HCT116 (cell line): ENCODE data around the gene SEPTIN6. TPM values are rescaled to one million over a fixed set of nuclear protein-coding genes. Genes with fewer than 3 reads are reported as not detected.

Experiments
- ATAC-seq: fragments of 200-7000 bp; cut with Tn5 transposase; 2 replicates; pipeline ENCODE4 v1.9.1; 2020; ENCODE audit warnings: mild to moderate bottlenecking, moderate library complexity
- BruUV-seq: library from RNA; stranded (reverse); fragments of 400-500 nt; replicated peaks from 2 replicates; lab custom pipeline; 2021; lab: Mats Ljungman, UMichigan
- CTCF ChIA-PET: fragments of 300-600 bp; sonication (Branson Sonifier 250); formaldehyde crosslinking; loops from one replicate; lab custom pipeline; 2021; ENCODE audit warnings: antibody characterized with exemption; lab: Charles Lee
- POLR2A ChIA-PET: fragments of 300-600, 350-600 bp; sonication (Branson Sonifier 250); formaldehyde crosslinking; loops from one replicate; lab custom pipeline; 2021; ENCODE audit warnings: antibody characterized with exemption; lab: Charles Lee
- RAD21 ChIA-PET, 2 experiments: fragments of 300-600 bp; sonication (Branson Sonifier 250); formaldehyde crosslinking; loops; one replicate each; lab custom pipeline; 2023; ENCODE audit warnings: low total read pairs in 2 of 2; ENCODE audit not compliant: uncharacterized antibody in 2 of 2, unreplicated experiment in 2 of 2, low non-redundant PET in 1 of 2; lab: Charles Lee
- DNase-seq: peaks from one replicate; pipeline ENCODE4 v3.0.0-alpha.2; 2010; ENCODE audit warnings: low read depth, low spot score
- H2AFZ ChIP-seq: fragments of 200-600 bp; shearing (Covaris generic), sonication (generic); 2 replicates; pipeline ENCODE4 v1.6.1; 2017; ENCODE audit warnings: low read depth, mixed run types, mixed read lengths, antibody characterized with exemption, low read length; ENCODE audit not compliant: poor library complexity, severe bottlenecking
- H3K27ac ChIP-seq: 2 replicates; pipeline ENCODE4 v1.5.1; 2012; ENCODE audit warnings: low read depth, low read length
- H3K27me3 ChIP-seq: fragments of 200-600 bp; sonication (generic); 2 replicates; pipeline ENCODE4 v1.6.1; 2016; ENCODE audit warnings: mixed run types, low read length, mixed read lengths; ENCODE audit not compliant: insufficient read depth
- H3K36me3 ChIP-seq, 2 experiments: fragments of 200-500 bp in 1 of 2; fragments of 200-600 bp in 1 of 2; sonication (Bioruptor generic) in 1 of 2; sonication (generic) in 1 of 2; 2 replicates each; pipeline versions ENCODE4 v1.5.1 to v1.6.1; 2014 to 2016; ENCODE audit warnings: low read length in 2 of 2, inconsistent platforms in 1 of 2, mixed read lengths in 1 of 2, mixed run types in 1 of 2; ENCODE audit not compliant: insufficient read depth in 2 of 2, control insufficient read depth in 1 of 2
- H3K4me1 ChIP-seq, 2 experiments: fragments of 200-600 bp in 1 of 2; sonication (generic) in 1 of 2; 2 replicates each; pipeline versions ENCODE4 v1.5.1 to v1.6.1; 2012 to 2017; ENCODE audit warnings: low read length in 2 of 2, inconsistent platforms in 1 of 2, mild to moderate bottlenecking in 1 of 2, mixed read lengths in 1 of 2, mixed run types in 1 of 2, moderate library complexity in 1 of 2; ENCODE audit not compliant: insufficient read depth in 2 of 2, control insufficient read depth in 1 of 2
- H3K4me2 ChIP-seq: fragments of 200-600 bp; sonication (generic); 2 replicates; pipeline ENCODE4 v1.6.1; 2017; ENCODE audit warnings: mixed run types, low read length, mixed read lengths
- H3K4me3 ChIP-seq, 2 experiments: fragments of 200-600 bp in 1 of 2; sonication (generic) in 1 of 2; replicated peaks in 1 of 2; 2 replicates each; pipeline ENCODE4 v1.5.1; 2011 to 2016; ENCODE audit warnings: low read length in 2 of 2, control low read depth in 1 of 2, low read depth in 1 of 2, mild to moderate bottlenecking in 1 of 2, mixed read lengths in 1 of 2, mixed run types in 1 of 2
- H3K79me2 ChIP-seq: fragments of 200-600 bp; sonication (generic); 2 replicates; pipeline ENCODE4 v1.6.1; 2017; ENCODE audit warnings: mild to moderate bottlenecking, mixed run types, low read length, moderate library complexity, mixed read lengths; ENCODE audit not compliant: insufficient read depth
- H3K9ac ChIP-seq: fragments of 200-600 bp; sonication (generic); 2 replicates; pipeline ENCODE4 v1.6.1; 2016; ENCODE audit warnings: low read length, mixed read lengths
- H3K9me2 ChIP-seq: fragments of 200-600 bp; sonication (generic), shearing (Covaris generic); 2 replicates; pipeline ENCODE4 v1.6.1; 2017; ENCODE audit warnings: mixed run types, mild to moderate bottlenecking, moderate library complexity; ENCODE audit not compliant: insufficient read depth
- H3K9me3 ChIP-seq, 2 experiments: fragments of 200-500 bp in 1 of 2; fragments of 200-600 bp in 1 of 2; sonication (Bioruptor generic) in 1 of 2; sonication (generic) in 1 of 2; 2 replicates each; pipeline ENCODE4 v1.6.1; 2014 to 2017; ENCODE audit warnings: low read length in 2 of 2, mixed read lengths in 2 of 2, inconsistent platforms in 1 of 2, low read depth in 1 of 2, mild to moderate bottlenecking in 1 of 2, mixed run types in 1 of 2, moderate library complexity in 1 of 2; ENCODE audit not compliant: control insufficient read depth in 1 of 2, insufficient read depth in 1 of 2
- H4K20me1 ChIP-seq: fragments of 200-600 bp; sonication (generic), shearing (Covaris generic); 2 replicates; pipeline ENCODE4 v1.6.1; 2017; ENCODE audit warnings: mixed run types, mild to moderate bottlenecking, moderate library complexity; ENCODE audit not compliant: insufficient read depth
- CBX3 ChIP-seq: IDR thresholded peaks from 2 replicates; pipeline ENCODE4 v1.6.1; 2012; ENCODE audit warnings: low read depth
- EGR1 ChIP-seq: IDR thresholded peaks from 2 replicates; pipeline ENCODE4 v1.6.1; 2012; ENCODE audit warnings: low read depth
- ELF1 ChIP-seq: IDR thresholded peaks from 2 replicates; pipeline ENCODE4 v1.6.1; 2012; ENCODE audit warnings: low read depth, borderline replicate concordance
- EZH2 ChIP-seq: fragments of 200-600 bp; sonication (generic); IDR thresholded peaks from 2 replicates; pipeline ENCODE4 v1.6.1; 2017; ENCODE audit warnings: antibody characterized with exemption, mixed run types
- JUND ChIP-seq: IDR thresholded peaks from 2 replicates; pipeline ENCODE4 v1.6.1; 2012
- POLR2AphosphoS5 ChIP-seq: IDR thresholded peaks from 2 replicates; pipeline ENCODE4 v1.6.1; 2011; ENCODE audit warnings: mild to moderate bottlenecking, low read depth, low read length, moderate library complexity
- SP1 ChIP-seq: IDR thresholded peaks from 2 replicates; pipeline ENCODE4 v1.6.1; 2012; ENCODE audit warnings: low read depth
- YY1 ChIP-seq: IDR thresholded peaks from 2 replicates; pipeline ENCODE4 v1.6.1; 2011; ENCODE audit warnings: low read length, low read depth, moderate library complexity, mild to moderate bottlenecking; ENCODE audit not compliant: insufficient replicate concordance; ENCODE audit errors: extremely low read depth
- ZFX ChIP-seq: fragments of 450-650 bp; IDR thresholded peaks from 2 replicates; pipeline ENCODE4 v1.6.1; 2017
- ZNF274 ChIP-seq: fragments of 200-500 bp; sonication (Bioruptor generic); IDR thresholded peaks from 2 replicates; pipeline ENCODE4 v1.6.1; 2014; ENCODE audit warnings: mild to moderate bottlenecking, low read depth, low read length, inconsistent platforms
- intact Hi-C: fragments of 100-400 bp; cut with micrococcal nuclease; formaldehyde crosslinking; loops from 2 replicates; pipeline ENCODE4 v1.10.0; 2022
- total RNA-seq: library from RNA; stranded (reverse); gene quantifications from one replicate; pipeline ENCODE4 v1.2.1, GENCODE V29; 2021; ENCODE audit not compliant: unreplicated experiment
- TF ChIP-seq, protein P1 (sequence below): IDR thresholded peaks from 2 replicates; pipeline ENCODE4 v1.6.1; 2012
- TF ChIP-seq, protein P2 (sequence below): IDR thresholded peaks from 2 replicates; pipeline ENCODE4 v1.6.1; 2012

SEPTIN6 gene
- total RNA-seq, 1 experiment from 2014 or later = 10.8 TPM

DNA sequence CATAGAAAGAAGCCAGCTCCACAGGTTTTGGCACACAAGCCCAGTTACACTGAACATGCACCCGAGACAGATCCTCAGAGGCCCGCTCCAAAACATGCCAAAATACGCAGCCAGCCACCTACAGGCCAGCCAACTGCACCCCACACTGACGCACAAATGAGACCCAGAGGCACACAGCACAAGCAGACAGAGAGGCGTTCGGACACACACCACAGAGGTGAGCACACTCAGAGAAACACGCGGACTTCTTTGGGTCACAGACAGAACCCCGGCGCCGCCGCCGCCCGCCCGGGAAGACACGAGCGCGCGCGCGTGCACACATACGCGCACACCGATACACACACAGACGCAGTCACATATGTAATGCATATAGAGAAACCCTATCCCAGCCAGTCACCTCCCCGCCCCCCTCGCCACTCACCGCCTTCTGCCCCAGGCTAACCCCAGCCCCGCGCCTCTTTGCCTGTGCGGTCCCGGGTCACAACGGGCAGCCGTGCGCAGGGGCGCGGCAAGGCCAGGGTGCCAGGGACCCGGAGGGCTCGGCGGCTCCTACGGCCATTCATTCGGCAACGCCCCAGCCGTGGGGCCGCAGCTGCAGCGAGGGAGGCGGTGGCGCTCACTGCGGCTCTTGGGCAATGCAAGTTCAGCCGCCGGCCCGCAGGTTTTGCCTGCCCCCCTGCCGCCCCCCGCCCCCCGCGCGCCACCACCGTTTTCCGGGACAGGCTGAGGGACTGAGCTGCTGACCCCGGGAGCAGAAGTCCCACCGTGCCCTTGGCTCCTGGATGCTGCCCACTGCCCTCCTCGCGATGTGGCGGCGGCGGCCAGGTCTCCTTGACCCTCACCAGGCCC, 553 bp downstream of the SEPTIN6 start:
- Histone ChIP-seq H3K4me1 (peaks cover 0 to 11% of the 10 kb centered on the region in 2 experiments; a peak in 2 of 4 replicates), H3K9me2 (no peaks in the 10 kb centered on the region), H3K79me2 (no peaks in the 10 kb centered on the region), H4K20me1 (no peaks in the 10 kb centered on the region), H3K9me3 (no peaks in the 10 kb centered on the region), H3K27me3 (no peaks in the 10 kb centered on the region), H3K9ac (peak overlapping the region; percentile 64), H3K4me2 (peak overlapping the region; percentile 75), H3K36me3 (no peaks in the 10 kb centered on the region), H3K27ac (peak overlapping the region; percentile 65), H2AFZ (no peak overlapping the region), H3K4me3 (peak overlapping the region; percentile 57 to 70)
- intact Hi-C loops = loop anchor here (5.0 kb wide), 1 partner anchor 35 kb away; no protein-coding TSS in a partner anchor
- no peak for TF ChIP-seq YY1
- TF ChIP-seq, protein P1, sequence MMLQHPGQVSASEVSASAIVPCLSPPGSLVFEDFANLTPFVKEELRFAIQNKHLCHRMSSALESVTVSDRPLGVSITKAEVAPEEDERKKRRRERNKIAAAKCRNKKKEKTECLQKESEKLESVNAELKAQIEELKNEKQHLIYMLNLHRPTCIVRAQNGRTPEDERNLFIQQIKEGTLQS = no peak
- TF ChIP-seq, protein P2, sequence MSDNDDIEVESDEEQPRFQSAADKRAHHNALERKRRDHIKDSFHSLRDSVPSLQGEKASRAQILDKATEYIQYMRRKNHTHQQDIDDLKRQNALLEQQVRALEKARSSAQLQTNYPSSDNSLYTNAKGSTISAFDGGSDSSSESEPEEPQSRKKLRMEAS = no peak
- TF ChIP-seq ZNF274 = no peak
- no peak for TF ChIP-seq ZFX
- TF ChIP-seq JUND = no peak
- TF ChIP-seq CBX3 = no peak
- no peak for TF ChIP-seq POLR2AphosphoS5
- no peak for TF ChIP-seq ELF1
- TF ChIP-seq EGR1 = no peak
- TF ChIP-seq EZH2 = no peak
- TF ChIP-seq SP1 = no peak
- DNase-seq = no peak
- POLR2A ChIA-PET = interaction anchor here (0.6 to 1.1 kb wide), 6 partner anchors 8 to 89 kb away, joined by 3 to 6 read pairs (median 3); partner anchors contain the start of gene SOWAHD
- RAD21 ChIA-PET = no interaction called here
- peak; percentile 65 for ATAC-seq
- CTCF ChIA-PET = interaction anchor here (0.8 to 1.1 kb wide), 3 partner anchors 9 to 82 kb away, joined by 3 to 4 read pairs (median 4); no protein-coding TSS in a partner anchor
- no TSS peak for BruUV-seq
